Measurements from ENCODE around the gene PER2.
"Not testable (repeated sequence)": the region's sequence is repeated elsewhere in the genome, so short reads cannot be mapped to it uniquely, and the experiment has no call there.

The PER2 gene

GRCh38 chr2:238289574-238289973, 1.2 kb upstream of the PER2 start:
- in situ Hi-C loops (cut with MboI; ENCODE audit: low sequenced_read_pairs): no loop called here

DNA sequence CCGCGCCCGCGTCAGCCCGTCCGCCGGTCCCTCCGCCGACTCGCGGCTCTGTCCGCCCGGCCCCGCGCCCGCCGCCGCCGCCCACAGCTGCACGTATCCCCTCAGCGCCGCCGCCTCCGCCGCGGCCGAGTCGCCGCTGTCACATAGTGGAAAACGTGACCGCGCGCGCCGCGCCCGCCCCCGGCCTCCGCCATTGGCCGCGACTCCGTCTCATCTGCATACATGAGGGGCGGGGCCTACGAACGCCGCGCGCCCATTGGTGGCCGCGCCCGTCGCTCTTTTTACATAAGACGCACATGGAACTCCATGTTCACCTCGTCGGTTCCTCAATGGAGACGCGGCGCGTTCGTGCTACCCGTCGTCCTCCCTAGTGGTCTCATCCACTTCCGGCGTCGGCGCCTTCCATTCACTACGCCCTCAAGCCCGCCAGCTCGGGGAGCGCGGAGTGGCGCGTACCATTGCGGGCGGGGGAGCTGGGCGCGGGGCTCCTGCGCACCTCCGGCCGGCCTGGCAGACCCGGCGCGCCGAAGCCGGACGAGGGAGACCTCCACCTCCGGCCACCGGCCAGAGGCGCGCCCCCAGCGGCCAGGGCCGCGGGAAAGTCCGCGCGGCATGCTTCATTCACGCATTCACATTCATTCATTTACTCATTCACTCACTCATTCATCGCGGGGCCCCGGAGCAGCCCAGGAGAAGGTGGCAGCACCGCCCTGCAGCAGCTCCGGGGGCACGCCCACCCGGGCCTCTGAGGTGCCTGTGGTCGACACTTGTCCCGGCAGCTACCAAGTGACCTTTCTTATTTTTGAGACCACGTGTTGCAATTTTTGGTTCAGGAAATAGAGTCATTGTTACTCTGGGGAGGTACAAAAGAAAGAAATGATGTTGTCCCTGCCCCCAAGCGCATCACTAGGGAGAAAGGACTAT, 502 bp upstream of the PER2 start:
- in situ Hi-C loops (cut with MboI; ENCODE audit: low sequenced_read_pairs): no loop called here

GRCh38 chr2:238286987-238287736, 1.2 kb downstream of the PER2 start:
- in situ Hi-C loops (cut with MboI; ENCODE audit: low sequenced_read_pairs): no loop called here

DNA sequence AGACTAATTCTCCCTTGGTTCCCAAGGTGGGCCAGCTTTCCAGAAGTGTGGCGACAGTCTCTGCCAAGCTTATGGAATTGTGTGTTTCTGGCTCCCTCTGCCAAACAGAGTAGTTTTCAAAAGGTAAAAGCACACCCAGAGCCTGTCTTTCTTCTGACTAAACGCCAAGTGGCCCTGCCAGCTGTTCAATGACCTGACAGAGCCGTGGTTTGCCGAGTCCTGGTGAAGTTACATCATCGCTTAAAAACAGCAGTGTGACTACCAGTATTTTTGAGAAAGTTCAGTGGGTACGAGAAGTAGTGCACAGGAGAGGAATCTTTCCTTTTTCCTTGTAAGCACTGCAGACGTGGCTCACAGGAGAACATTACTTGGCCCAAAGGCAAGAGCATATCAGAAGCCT, 1.9 kb downstream of the PER2 start:
- in situ Hi-C loops (cut with MboI; ENCODE audit: low sequenced_read_pairs): no loop called here

DNA sequence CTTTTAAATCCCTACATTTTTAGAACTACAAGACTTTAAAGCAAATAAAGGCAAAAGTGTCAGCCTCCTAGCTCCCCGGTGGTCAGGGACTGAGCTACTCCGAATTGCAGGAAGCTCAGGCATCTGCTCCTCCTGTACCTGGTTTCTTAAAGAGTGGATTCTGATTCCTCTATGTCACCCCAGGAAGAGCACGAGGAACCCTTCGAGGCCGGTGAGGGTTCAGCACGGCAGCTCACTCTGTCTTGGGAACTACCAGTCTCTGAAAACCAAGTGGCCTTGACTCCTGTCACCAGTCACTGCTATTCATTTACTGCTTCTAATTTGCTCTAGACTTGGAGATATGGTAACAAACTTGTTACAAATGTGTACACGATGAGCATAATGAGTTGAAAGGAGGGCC, 2.3 kb downstream of the PER2 start:
- in situ Hi-C loops (cut with MboI; ENCODE audit: low sequenced_read_pairs): no loop called here

- in situ Hi-C loops (cut with MboI; ENCODE audit: low sequenced_read_pairs): no loop called here
Observed at GRCh38 chr2:238285653-238286082, 2.7 kb downstream of the PER2 start.

DNA sequence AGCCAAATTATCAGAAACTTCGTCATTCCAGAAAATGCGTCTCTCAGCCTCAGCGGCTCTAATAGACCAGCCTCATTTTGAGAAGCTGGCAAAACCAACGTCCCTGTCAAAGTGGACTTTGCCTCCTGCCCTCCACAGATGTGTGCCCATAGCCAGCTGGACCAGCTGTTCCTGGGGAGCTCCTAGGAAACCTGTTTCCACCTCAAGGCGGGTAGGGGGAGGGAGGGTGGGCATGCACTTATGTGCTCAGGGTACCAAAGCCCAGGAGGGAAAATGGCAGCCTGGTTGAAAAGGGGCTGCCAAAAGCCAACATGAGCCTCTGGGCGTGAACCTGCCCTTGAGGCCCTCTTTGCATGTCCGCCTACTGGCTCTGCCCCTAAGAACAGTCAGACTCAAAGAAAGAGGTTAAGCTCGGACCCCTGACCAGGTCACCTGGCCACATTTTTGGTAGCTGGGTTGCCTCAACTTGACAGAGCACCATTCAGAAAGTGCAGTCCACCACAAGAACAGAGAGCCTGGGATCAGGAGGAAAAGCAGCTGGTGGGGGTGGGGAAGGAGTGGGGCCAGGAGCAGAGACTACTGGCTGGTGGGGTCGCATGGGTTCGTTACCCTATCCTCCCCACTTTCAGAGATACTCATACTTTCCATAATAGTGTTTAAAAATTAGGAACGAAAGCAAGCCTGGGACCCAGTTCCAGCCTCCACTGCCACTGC, 3.5 kb downstream of the PER2 start:
- in situ Hi-C loops (cut with MboI; ENCODE audit: low sequenced_read_pairs): no loop called here

GRCh38 chr2:238282861-238283738, 5.3 kb downstream of the PER2 start:
- in situ Hi-C loops (cut with MboI; ENCODE audit: low sequenced_read_pairs): no loop called here

DNA sequence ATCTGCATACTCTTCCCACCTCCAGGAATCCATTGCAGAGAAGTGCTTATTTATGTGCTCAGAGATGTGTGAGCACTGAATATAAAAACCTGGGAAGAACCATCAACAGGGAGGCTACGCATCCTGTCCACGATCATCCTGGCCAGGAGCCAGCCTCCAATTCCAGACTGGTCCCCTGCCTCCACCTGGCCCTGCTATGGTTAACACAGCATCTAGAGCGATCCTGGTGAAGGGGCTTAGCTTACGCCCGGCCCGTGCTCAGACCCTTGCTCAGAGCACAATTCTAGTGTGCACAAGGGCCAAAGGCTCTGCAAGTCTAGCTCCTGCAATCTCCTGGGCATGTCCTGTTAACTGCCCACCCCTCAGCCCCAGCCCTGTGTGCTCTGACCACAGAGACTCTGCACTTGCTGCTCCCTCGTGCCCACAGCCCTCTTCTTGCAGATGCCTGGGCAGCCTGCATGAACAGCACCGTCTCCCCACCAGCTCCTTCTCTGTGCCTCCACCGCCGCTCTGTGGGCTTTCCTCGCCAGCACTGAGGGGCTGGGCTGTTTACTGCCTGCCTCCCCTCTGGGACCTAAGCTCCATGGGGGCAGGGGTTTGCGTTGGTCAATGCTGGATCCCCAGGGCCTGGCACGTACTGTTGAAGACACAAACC, 6.5 kb downstream of the PER2 start:
- in situ Hi-C loops (cut with MboI; ENCODE audit: low sequenced_read_pairs): no loop called here

DNA sequence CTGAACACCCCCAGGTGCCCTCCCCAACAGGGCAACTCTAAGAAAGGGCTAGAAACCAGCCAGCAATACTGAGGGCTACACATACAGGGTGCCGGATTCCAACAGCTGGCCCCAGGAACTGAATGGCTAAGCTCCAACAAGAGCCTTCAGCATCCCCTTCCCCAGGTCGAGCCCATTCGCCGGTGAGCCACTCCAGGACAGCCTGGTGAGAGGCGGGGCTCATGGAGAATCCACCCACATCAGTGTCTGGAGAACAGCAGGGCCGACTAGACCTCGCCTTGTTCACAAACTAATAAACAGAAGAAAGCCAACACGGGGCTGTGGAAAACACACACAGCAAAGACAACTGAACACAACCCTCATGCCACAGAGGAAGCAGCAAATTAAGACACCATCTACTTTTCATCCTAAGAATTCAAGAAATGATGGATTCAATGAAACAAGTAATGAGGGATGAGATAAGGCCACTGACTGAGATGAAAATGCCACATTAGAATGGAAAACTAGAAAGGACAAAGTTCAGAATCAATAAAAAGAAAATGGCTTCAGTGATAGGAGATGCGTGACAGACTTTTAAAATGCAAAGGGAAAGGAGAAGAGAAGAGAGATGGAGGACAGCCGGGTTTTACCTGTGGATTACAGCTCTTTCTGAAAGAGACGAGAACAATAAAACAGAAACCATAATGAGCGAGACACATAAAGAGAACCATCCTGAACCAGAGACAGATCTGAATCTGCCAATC, 8.2 kb downstream of the PER2 start:
- in situ Hi-C loops (cut with MboI; ENCODE audit: low sequenced_read_pairs): no loop called here

DNA sequence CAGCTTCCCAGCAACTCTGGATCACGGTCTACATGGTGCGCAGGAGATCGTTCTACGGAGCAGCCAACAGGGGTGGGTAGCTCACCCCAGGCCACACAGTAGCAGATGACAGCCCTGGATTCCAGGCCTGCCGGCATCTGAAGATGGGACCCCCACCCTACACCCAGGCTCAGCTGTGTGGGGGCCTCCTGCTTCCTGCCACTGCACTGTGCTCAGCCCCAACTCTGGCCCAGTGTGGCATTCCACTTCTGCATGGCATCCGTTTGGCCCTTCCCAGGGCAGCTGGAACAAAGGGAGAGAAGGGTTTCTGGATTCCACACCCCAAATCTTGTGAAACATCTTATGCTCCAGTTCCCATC, 9.1 kb downstream of the PER2 start:
- in situ Hi-C loops (cut with MboI; ENCODE audit: low sequenced_read_pairs): no loop called here

- in situ Hi-C loops (cut with MboI; ENCODE audit: low sequenced_read_pairs): no loop called here
Observed at GRCh38 chr2:238278626-238279323, 9.6 kb downstream of the PER2 start.

GRCh38 chr2:238277695-238278094, 10.7 kb downstream of the PER2 start:
- in situ Hi-C loops (cut with MboI; ENCODE audit: low sequenced_read_pairs): no loop called here

DNA sequence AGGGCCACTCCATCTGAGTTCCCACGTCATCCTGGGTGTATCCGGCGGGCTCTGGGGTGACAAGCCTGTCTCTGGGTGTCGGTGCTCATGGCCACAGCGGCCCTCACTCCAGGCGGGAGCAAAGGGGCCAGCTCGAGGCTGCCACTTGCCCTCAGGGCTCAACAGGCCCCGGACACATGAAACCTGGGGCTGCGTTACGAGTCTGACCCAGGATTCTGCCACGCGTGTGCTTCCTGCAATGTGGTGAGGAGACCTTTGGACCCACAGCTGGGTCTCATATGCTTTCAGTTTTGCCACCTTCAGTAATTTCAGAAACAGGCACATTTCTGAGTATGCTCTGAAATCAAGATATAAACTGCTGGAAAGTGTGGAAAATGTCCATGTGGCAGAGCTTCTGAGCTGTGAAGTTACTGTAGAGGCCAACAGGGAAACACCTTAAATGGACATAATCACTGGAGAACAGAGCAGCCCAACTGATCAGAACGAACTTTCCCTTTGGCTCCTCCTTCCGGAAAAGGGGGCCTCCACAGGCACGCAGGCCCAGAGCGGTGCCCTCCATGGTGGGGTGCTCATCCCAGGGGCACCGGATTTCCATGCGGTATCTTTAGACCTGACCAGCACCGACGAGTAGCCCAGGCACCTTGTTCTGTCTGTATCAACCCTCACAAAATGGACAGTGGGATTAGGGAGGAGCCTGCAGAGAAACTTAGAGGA, 14.1 kb downstream of the PER2 start:
- in situ Hi-C loops (cut with MboI; ENCODE audit: low sequenced_read_pairs): no loop called here

- in situ Hi-C loops (cut with MboI; ENCODE audit: low sequenced_read_pairs): not testable (repeated sequence)
Observed at GRCh38 chr2:238273433-238273832, 15.0 kb downstream of the PER2 start.

- in situ Hi-C loops (cut with MboI; ENCODE audit: low sequenced_read_pairs): no loop called here
Observed at GRCh38 chr2:238272156-238272555, 16.3 kb downstream of the PER2 start.

DNA sequence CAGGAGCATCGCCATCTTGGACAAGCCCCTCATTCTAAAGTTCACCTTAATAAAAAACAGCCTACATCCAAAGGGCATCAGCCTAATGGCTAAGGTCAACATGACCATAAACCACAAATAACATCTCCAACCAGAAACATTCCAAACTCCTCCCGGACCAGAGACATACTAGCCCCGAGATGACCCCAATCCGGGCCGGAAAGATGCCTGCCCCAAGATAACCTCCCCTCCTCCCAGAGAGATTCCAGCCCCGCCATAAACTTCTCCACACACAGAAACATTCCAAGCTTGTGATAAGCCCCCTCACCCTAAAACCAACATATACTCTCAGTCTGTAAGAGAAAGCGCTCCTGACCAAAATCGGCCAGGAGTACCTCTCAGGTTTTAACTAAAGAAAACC, 16.7 kb downstream of the PER2 start:
- in situ Hi-C loops (cut with MboI; ENCODE audit: low sequenced_read_pairs): not testable (repeated sequence)

GRCh38 chr2:238271061-238271554, 17.3 kb downstream of the PER2 start:
- in situ Hi-C loops (cut with MboI; ENCODE audit: low sequenced_read_pairs): no loop called here

All from HL-60/S4 treated with retinoic acid at 250 ng/mL for 4 days and 3 days (cell line).